ENCODE data around the gene IVD. TPM values are rescaled to one million over a fixed set of nuclear protein-coding genes. Genes with fewer than 3 reads are reported as not detected.
A peak's percentile ranks its signal among the peaks of the same experiment; 100 is the strongest.

IVD gene
- 10 to 100 TPM; 92.4 to 95.2 TPM for total RNA-seq

DNA sequence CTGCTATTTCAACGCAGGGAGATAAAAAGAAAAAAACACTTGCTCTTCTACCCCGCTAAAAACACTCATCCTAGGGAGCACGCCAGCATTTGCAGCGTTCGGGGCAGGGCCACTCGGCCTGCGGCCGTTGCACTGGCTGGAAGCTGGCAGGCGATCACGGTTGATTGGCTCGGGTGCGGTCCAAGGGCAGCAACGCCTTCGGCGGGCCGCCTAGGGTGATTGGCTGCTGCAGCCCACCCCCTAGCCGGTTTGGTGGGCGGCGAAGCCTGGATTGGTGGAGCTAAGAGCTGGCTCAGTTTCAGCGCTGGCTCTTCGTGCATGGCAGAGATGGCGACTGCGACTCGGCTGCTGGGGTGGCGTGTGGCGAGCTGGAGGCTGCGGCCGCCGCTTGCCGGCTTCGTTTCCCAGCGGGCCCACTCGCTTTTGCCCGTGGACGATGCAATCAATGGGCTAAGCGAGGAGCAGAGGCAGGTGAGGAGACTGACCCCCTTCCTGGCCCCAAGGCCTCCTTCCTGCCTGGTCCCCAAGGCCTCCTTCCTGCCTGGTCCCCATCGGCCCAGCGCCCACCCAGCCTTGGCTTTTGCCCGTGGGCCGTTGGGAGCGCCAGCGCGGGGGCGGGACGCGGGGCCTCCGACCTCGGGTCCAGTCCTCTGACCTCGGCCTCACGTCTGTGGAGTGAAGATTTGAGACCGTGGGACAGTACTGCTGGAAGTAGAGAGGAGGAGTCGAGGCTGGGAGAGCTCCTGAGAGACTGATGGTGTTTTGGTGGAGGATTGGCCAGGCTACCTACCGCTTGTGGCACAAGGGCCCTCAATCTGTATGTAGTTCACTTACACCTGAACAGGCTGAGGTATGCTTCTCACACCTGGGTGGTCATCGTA, at the start of gene IVD:
Gene IVD (plus strand): TSS at position 295 of the 881 bp plus-strand sequence. CDS start 33 bp downstream, at position 328.
- Mint-ChIP-seq H3K4me1 (peaks cover 32% of the 10 kb centered on the region), H3K4me3 (peak within 1 kb of the TSS; percentile 86), H3K27ac (peak within 1 kb of the TSS; percentile 93), H3K36me3 (peaks cover 12% of the 10 kb centered on the region), H3K9me3 (no peaks in the 10 kb centered on the region), H3K27me3 (no peaks in the 10 kb centered on the region)
- ATAC-seq (ENCODE audit: low read depth) (peak; percentile 99), DNase-seq (peak; percentile 91)
- POLR2A ChIA-PET, result interaction anchor here (0.7 to 3.3 kb wide), 14 partner anchors 8 to 77 kb away, joined by 3 to 31 read pairs (median 4); partner anchors contain the start of genes DISP2 and KNSTRN

DNA sequence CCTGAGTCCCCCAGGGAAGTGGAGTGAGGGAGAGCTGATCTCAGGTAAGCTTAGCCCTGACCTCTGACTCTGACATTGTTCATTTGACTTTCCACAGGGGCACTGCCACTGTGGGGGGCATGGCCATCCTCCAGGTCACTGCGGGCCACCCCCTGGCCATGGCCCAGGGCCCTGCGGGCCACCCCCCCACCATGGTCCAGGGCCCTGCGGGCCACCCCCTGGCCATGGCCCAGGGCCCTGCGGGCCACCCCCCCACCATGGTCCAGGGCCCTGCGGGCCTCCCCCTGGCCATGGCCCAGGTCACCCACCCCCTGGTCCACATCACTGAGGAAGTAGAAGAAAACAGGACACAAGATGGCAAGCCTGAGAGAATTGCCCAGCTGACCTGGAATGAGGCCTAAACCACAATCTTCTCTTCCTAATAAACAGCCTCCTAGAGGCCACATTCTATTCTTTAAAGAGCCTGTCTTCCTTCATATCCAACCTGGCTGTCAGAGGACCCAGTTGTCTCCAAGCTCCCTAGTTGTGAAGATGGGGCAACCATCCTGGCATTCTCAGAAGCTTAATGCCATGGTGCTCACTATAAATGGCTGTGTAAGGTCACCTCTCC, 49.5 kb upstream of the IVD start:
- Mint-ChIP-seq H3K27me3 (peaks cover 21% of the 10 kb centered on the region), H3K4me1 (peaks cover 16% of the 10 kb centered on the region)

DNA sequence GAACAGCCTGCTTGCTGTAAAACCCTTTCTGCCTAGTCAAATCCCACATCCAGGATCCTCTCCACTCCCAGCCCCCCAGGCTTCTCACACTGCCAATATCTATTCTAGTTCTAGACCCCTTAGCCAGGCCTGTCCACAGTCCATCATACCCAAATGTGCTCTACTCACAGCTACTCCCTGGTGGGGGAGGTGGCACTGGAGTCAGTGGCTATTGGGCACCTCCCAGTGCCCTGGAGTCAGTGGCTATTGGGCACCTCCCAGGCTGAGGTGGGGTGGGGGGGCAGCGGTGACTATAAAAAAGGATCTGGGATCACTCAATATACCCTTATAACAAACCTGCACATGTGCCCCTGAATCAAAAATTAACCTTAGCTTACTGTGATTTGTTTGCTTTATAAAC, 48.3 kb upstream of the IVD start:
- H3K9me3 Mint-ChIP-seq, result no peaks in the 10 kb centered on the region

More for the DNA sequence above, 49.5 kb upstream of the IVD start:
- Mint-ChIP-seq H3K4me3 (no peak overlapping the region), H3K27ac (no peak overlapping the region), H3K36me3 (no peaks in the 10 kb centered on the region), H3K9me3 (no peaks in the 10 kb centered on the region)
- no peak for ATAC-seq (ENCODE audit: low read depth)
- DNase-seq, result no peak
- POLR2A ChIA-PET, result interaction anchor here (1.0 to 1.2 kb wide), 2 partner anchors 11 to 61 kb away, joined by 3 to 6 read pairs; no protein-coding TSS in a partner anchor

DNA sequence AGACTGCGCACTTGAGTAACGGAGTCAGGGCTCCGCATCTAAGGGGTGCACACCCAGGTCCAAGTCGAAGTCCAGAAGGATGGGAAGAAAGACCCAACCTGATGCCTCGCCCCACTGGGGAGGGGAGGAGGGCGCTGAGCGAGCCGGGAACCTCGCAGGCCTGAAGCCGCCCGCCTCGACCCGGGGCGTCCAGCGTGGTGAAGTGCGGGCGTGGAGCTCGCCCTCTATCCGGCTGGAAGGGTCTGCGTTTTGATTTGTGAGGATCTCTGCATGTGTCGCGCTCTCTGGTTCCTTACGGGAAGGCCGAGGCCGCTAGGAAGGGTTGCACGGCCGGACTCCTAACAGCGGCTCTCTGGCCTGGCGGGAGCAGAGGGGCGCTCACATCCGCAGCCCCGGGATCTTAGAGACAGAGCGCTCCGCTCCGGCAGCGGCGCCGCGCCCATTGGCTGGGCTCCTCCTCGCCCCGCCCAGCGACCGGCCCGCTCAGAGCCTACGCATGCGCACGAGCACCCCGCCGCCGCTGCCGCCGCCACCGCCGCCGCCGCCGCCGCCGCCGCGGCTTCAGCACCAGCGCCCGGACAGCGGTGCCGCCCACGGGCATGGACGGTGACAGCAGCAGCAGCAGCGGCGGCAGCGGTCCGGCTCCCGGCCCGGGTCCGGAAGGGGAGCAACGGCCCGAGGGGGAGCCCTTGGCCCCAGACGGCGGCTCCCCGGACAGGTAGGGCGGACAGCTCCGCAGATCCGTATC, 47.7 kb upstream of the IVD start, which contains the start of gene DISP2:
Gene DISP2 (plus strand): TSS at position 497 of the 748 bp plus-strand sequence. CDS start 103 bp downstream, at position 600.
- H3K27ac Mint-ChIP-seq, result peak within 1 kb of the TSS; percentile 43
- POLR2A ChIA-PET, result interaction anchor here (0.6 to 2.2 kb wide), 3 partner anchors 25 to 50 kb away, joined by 3 to 8 read pairs (median 3); partner anchors contain the start of genes KNSTRN and PLCB2
- no peaks in the 10 kb centered on the region for H3K36me3 Mint-ChIP-seq
- H3K9me3 Mint-ChIP-seq, result no peaks in the 10 kb centered on the region
- DNase-seq, result peak; percentile 96
- H3K4me1 Mint-ChIP-seq, result peaks cover 16% of the 10 kb centered on the region
- peaks cover 20% of the 10 kb centered on the region for H3K27me3 Mint-ChIP-seq
- H3K4me3 Mint-ChIP-seq, result peak within 1 kb of the TSS; percentile 82
- peak; percentile 88 for ATAC-seq (ENCODE audit: low read depth)

More for the DNA sequence above, 48.3 kb upstream of the IVD start:
- ATAC-seq (ENCODE audit: low read depth) (no peak), DNase-seq (no peak)
- Mint-ChIP-seq H3K27me3 (peaks cover 21% of the 10 kb centered on the region), H3K27ac (no peak overlapping the region), H3K36me3 (no peaks in the 10 kb centered on the region), H3K4me3 (peak overlapping the region; percentile 80), H3K4me1 (peaks cover 16% of the 10 kb centered on the region)
- POLR2A ChIA-PET, result interaction anchor here (1.2 to 2.2 kb wide), 2 partner anchors 9 to 49 kb away, joined by 6 to 8 read pairs; partner anchors contain the start of gene PLCB2

DNA sequence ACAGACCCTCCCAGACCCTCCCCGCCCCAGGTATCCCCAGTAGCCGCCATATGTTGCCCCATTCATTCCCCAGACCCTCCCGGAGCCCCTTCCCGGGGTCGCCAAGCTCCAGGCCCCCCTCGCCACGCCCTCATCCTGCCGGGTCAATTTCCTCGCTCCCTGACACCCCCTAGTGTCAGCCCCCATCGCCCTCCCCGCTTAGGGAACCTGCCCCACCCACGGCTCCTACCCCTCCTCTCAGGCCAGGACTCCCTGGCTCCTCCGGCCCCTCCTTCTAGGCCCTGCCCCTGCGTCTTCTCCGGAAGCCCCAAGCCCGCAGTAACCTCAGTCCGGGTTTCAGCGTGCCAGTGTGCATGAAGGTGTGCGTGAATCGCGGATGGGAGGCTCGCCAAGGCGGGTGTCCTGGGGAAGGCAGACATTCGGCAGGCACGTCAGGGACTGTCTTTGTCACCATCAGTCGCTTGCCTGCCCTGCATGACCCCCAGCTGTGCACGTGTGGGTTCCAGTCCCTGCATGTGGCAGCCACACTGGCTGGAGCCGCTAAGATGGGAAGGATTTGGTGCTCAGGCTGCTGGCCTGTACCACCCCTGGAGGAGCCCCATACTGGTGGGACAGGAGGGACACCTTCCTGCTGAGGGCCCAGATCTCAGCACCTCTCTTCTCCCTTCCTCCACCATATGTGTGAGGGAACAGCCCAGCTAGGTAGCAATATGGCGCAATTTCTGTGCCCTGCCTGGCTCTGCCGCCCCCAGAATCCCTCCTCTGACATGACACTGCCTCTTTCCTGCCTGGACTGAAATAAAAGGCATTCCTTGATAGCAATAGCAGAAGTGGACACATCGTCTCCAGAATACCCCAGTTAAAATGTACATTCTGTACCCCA, 46.9 kb upstream of the IVD start:
- peaks cover 16% of the 10 kb centered on the region for H3K4me1 Mint-ChIP-seq

DNA sequence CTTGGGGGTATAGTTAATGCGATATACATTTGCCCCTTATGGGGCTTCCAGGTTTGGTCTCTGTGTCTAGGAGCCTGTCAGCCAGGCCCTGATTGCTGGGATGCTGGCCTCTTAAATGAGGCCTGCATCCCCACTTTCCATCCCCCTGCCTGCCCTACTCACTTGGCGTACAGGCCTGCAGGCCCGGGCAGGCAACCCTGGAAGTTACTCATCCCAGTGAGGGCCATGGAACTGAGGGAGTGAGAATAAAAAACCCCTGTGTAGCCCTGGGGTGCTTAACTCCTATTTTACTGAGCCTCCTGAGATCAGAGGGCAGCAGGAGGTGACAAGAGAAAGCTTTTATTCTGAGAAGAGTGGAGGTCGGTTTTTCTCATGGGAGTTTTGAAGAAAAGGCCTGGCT, 45.6 kb upstream of the IVD start:
- no peak for ATAC-seq (ENCODE audit: low read depth)
- no peak overlapping the region for H3K4me3 Mint-ChIP-seq
- no peak for DNase-seq
- H3K4me1 Mint-ChIP-seq, result peaks cover 14% of the 10 kb centered on the region
- H3K27me3 Mint-ChIP-seq, result peaks cover 9% of the 10 kb centered on the region
- POLR2A ChIA-PET, result interaction anchor here (0.6 kb wide), 1 partner anchor 209 kb away, joined by 3 read pairs; the partner anchor contains the start of gene RPUSD2
- no peaks in the 10 kb centered on the region for H3K9me3 Mint-ChIP-seq
- no peaks in the 10 kb centered on the region for H3K36me3 Mint-ChIP-seq
- no peak overlapping the region for H3K27ac Mint-ChIP-seq

More for the DNA sequence above, 46.9 kb upstream of the IVD start:
- H3K9me3 Mint-ChIP-seq, result no peaks in the 10 kb centered on the region
- ATAC-seq (ENCODE audit: low read depth) (peak; percentile 21), DNase-seq (peak; percentile 65)
- no peaks in the 10 kb centered on the region for H3K36me3 Mint-ChIP-seq
- POLR2A ChIA-PET, result interaction anchor here (0.6 to 2.2 kb wide), 3 partner anchors 24 to 51 kb away, joined by 3 to 8 read pairs (median 3); partner anchors contain the start of genes KNSTRN and PLCB2
- H3K4me3 Mint-ChIP-seq, result peak overlapping the region; percentile 82
- peak overlapping the region; percentile 43 for H3K27ac Mint-ChIP-seq
- peaks cover 17% of the 10 kb centered on the region for H3K27me3 Mint-ChIP-seq

DNA sequence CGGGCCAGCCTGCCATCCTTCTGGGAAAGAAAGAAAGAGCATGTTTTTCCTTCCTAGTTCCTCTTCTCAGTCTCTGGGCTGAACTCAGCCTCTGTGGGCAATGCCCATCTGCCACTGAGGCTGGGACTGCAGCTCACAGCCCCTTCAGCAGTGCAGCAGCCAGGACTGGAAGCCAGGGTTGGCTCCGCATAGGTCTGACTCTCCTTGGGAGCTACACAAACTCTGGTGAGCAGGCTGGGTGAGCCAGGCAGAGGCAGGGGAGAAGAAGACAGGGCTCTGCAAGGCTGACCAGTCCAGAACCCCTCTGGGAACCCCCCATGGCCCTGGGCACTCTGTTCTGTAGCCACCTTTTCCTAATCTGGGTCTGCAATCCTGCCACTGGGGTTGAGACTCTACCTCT, 44.0 kb upstream of the IVD start:
- Mint-ChIP-seq H3K27ac (no peak overlapping the region), H3K9me3 (no peaks in the 10 kb centered on the region), H3K4me3 (no peak overlapping the region), H3K36me3 (no peaks in the 10 kb centered on the region), H3K27me3 (peaks cover 2% of the 10 kb centered on the region), H3K4me1 (peaks cover 18% of the 10 kb centered on the region)
- POLR2A ChIA-PET, result no interaction called here
- DNase-seq (no peak), ATAC-seq (ENCODE audit: low read depth) (no peak)

DNA sequence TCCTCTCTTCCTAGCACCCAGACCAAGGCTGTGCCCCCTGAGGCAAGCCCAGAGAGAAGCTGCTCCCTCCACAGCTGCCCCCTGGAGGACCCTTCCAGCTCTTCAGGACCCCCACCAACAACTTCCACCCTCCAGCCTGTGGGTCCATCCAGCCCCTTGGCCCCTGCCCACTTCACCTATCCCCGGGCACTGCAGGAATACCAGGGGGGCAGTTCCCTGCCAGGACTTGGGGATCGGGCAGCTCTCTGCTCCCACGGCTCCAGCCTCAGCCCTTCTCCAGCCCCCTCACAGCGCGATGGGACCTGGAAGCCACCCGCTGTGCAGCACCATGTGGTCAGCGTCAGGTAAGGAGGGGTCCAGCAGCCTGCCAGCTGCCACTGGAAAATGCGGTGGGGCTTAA, 42.0 kb upstream of the IVD start:
- H3K36me3 Mint-ChIP-seq, result no peaks in the 10 kb centered on the region
- POLR2A ChIA-PET, result interaction anchor here (0.8 kb wide), 1 partner anchor 42 kb away, joined by 3 read pairs; the partner anchor contains the start of gene IVD
- ATAC-seq (ENCODE audit: low read depth) (no peak), DNase-seq (no peak)
- no peak overlapping the region for H3K27ac Mint-ChIP-seq
- H3K4me3 Mint-ChIP-seq, result no peak overlapping the region
- H3K4me1 Mint-ChIP-seq, result peaks cover 19% of the 10 kb centered on the region
- H3K9me3 Mint-ChIP-seq, result no peaks in the 10 kb centered on the region
- no peaks in the 10 kb centered on the region for H3K27me3 Mint-ChIP-seq

DNA sequence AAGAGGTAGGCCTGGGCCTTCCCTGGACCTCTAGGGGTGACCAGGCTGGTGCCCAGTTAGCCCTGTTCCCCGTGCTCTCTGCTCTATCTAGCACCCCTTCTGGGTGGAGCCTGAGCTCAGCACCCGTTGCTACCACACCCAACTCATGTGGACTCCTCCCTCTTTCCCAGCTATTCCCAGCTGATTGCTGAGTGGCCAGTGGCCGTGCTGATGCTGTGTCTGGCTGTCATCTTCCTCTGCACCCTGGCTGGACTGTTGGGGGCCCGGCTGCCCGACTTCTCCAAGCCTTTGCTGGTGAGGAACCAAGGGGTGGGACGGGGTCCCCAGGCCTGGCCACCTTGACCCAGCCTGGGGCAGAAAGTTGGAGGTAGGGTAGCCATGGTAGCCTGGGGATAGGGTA, 41.3 kb upstream of the IVD start:
- no peak for DNase-seq
- Mint-ChIP-seq H3K36me3 (no peaks in the 10 kb centered on the region), H3K9me3 (no peaks in the 10 kb centered on the region), H3K27ac (no peak overlapping the region), H3K27me3 (no peaks in the 10 kb centered on the region), H3K4me3 (no peak overlapping the region), H3K4me1 (peaks cover 12% of the 10 kb centered on the region)
- POLR2A ChIA-PET, result no interaction called here
- ATAC-seq (ENCODE audit: low read depth), result no peak

DNA sequence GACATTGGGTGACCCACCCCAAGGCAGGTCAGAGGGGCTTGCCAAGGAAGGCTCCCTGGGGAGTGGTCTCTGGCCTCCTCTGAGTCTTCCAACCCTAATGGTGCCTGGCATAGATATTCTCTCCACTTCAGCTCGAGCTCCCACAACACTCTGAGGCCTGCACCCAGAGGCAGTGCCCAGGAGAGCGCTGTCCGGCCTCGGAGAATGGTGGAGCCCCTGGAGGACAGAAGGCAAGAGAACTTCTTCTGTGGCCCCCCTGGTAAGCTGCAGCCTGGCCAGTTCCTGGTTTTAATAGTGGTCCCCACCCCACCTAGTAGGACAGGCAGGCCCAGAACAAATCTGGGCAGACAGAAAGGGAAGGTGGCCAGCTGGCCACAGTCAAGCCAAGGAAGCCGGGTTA, 40.6 kb upstream of the IVD start:
- Mint-ChIP-seq H3K36me3 (no peaks in the 10 kb centered on the region), H3K9me3 (no peaks in the 10 kb centered on the region), H3K4me3 (no peak overlapping the region), H3K4me1 (peaks cover 12% of the 10 kb centered on the region), H3K27me3 (no peaks in the 10 kb centered on the region), H3K27ac (no peak overlapping the region)
- ATAC-seq (ENCODE audit: low read depth) (no peak), DNase-seq (no peak)
- POLR2A ChIA-PET, result interaction anchor here (1.6 kb wide), 1 partner anchor 40 kb away, joined by 3 read pairs; the partner anchor contains the start of gene IVD

DNA sequence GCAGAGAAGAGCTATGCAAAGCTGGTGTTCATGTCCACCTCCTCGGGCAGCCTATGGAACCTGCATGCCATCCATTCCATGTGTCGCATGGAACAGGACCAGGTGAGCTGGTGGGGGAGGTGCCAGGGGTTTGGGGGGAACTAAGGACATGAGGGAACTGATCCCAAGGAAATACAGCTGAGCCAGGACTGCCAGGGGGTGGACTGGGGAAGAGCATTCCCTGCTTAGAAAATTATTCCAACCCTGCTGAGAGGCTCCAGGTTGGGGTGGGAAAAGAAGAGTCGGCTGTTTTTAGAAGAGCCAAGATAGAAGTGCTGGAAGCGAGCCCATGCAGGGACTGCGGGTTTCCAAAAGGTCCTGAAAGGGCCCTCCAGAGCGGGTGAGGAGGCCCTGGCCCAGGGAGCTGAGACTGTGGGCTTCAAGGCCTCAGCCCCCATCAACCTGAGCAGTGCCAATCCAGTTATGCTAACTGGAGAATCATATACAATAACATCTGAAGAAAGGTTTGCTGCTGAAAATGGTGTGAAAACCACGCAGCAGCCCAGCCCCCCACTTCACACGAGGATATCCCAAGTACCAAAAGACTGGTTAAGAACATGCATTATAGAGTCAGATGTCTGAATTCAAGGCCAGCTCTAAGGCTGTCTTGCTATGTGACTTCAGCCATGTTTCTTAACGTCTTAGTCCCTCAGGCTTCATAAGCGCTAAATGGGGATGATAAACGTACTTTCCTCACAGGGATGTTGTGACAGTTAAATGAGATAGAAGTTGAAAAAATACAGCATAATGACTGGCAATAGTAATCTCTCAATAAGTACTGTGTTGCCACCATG, 39.8 kb upstream of the IVD start:
- no peak for DNase-seq
- peaks cover 3% of the 10 kb centered on the region for H3K27me3 Mint-ChIP-seq
- H3K27ac Mint-ChIP-seq, result peak overlapping the region; percentile 40
- POLR2A ChIA-PET, result interaction anchor here (1.5 to 4.0 kb wide), 3 partner anchors 9 to 56 kb away, joined by 3 to 22 read pairs (median 6); partner anchors contain the start of gene IVD
- no peaks in the 10 kb centered on the region for H3K9me3 Mint-ChIP-seq
- H3K36me3 Mint-ChIP-seq, result no peaks in the 10 kb centered on the region
- peaks cover 14% of the 10 kb centered on the region for H3K4me1 Mint-ChIP-seq
- ATAC-seq (ENCODE audit: low read depth), result no peak
- H3K4me3 Mint-ChIP-seq, result no peak overlapping the region
